Right lung (tissue), 10 donors: ENCODE measurements around the gene IRX6. TPM values are rescaled to one million over a fixed set of nuclear protein-coding genes. Genes with fewer than 3 reads are reported as not detected.

Experiments used
- DNase-seq, 2 donors: peaks; one replicate each; pipeline ENCODE4 v3.0.0-alpha.2; 2013
- long read RNA-seq, 8 donors: transcript quantifications; one replicate each; lab custom pipeline, GENCODE V29; 2026
- polyA plus RNA-seq, 5 donors: library from polyadenylated mRNA; unstranded; fragments of 120-200 nt; gene quantifications; one replicate each; pipeline versions ENCODE4 v1.2.1 to v1.2.3, GENCODE V29; 2013; ENCODE audit warnings: inconsistent platforms in 1 of 5, low replicate concordance in 1 of 5; ENCODE audit not compliant: insufficient read length in 5 of 5, insufficient read depth in 1 of 5

Gene IRX6
- 10 to 100 TPM in 4 of 5 donors, 1 to 10 TPM in 1; 6.2 to 14.4 (median 10.8) TPM for polyA plus RNA-seq
- long read RNA-seq, donor 1, partial matches to known transcripts: 11 of 13 reads
- long read RNA-seq, donor 1, other reads (novel, unspliced or antisense): 0 of 13 reads
- long read RNA-seq, donor 2, partial matches to known transcripts: 0 of 2 reads
- long read RNA-seq, donor 2, other reads (novel, unspliced or antisense): 0 of 2 reads
- long read RNA-seq, donor 3, partial matches to known transcripts: 0 of 1 reads
- long read RNA-seq, donor 3, other reads (novel, unspliced or antisense): 0 of 1 reads
- long read RNA-seq, donor 4, partial matches to known transcripts: 0 of 1 reads
- long read RNA-seq, donor 4, other reads (novel, unspliced or antisense): 0 of 1 reads
- long read RNA-seq, donor 5: 0 reads
- long read RNA-seq, donor 6, partial matches to known transcripts: 0 of 2 reads
- long read RNA-seq, donor 6, other reads (novel, unspliced or antisense): 0 of 2 reads
- long read RNA-seq, donor 7, partial matches to known transcripts: 0 of 2 reads
- long read RNA-seq, donor 7, other reads (novel, unspliced or antisense): 0 of 2 reads
- long read RNA-seq, donor 8: 0 reads

GRCh38 chr16:55323637-55324271, at the start of gene IRX6:
TSS of gene IRX6 (plus strand) at chr16:55324203. CDS start at chr16:55325092, 889 bp downstream.
- DNase-seq: peak; percentile 43

DNA sequence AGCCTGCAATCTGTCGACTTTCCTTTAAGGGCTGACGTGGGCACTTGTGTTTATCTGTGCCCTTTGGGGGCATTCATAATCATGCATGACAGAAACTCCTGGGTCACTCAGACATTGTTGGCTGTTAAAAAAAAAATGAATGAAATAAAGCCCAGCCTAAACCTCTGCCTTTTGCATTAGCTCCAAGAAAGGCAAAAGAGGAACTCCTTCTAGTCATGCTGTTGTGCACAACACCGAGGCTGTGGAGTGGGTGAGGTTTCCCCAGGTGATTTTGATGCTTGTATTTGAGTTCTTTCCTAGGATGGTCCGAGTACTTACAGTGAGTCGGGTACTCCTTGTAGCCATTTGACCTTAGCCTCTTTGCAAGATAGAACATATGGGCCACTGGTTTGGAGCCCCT, 49.6 kb upstream of the IRX6 start:
- no peak for DNase-seq

DNA sequence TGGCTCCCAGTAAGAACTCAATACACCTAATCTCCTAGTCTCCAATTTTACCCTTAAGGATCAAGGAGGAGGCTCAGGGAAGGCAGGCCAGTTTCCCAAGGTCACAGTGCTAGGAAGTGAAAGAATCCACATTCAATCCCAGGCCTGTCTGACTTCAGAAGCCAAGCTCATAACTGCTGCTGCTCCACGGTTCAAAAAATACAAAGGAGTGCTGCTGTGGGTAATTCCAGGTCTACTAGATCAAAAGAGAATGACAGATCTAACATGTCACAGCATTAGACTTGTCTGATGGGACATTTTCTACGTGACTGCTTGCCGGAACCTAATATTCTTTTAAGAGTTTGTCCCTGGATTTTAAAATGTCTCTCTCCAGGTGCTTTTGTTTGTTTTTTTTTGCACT, 48.8 kb upstream of the IRX6 start:
- DNase-seq: no peak

DNA sequence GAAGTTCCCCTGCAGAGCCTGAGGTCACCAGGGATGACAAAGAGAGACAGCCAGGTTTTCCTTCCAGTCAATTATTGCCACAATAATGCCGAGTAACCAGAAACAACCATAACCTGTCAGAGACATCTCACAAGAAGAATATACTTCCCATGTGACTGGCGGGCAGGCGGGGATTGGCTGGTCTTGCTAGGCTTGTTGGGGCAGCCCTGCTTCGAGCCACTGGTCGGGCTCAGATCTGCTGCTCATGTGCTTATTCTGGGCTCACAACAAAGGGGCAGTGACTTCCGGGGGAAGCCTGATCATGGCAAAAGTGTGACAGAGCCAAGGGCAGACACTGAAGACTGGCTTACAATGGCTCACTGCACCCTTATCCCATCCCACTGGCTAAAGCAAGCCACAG, 48.1 kb upstream of the IRX6 start:
- DNase-seq: no peak

DNA sequence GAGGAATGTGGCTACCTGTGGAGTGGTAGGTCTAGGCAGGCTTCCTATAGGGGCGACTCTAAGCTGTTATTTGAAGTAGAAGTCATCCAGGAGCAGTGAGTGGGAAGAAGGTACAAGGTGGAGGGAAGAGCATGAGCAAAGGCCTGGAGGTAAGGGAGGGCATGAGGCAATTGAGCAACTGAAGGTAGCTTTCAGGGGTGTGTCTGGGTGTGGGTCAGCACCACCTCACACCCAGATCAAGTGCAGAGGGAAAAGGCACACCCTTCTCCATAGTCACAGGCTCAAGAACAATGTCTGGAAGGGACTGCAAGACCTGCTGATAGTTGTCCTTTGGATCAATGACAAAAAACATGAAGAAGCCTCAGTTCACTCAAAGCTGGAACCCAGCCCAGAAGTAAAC, 46.5 kb upstream of the IRX6 start:
- no peak for DNase-seq

- DNase-seq: no peak
Observed at GRCh38 chr16:55279598-55279997, 44.4 kb upstream of the IRX6 start.

DNA sequence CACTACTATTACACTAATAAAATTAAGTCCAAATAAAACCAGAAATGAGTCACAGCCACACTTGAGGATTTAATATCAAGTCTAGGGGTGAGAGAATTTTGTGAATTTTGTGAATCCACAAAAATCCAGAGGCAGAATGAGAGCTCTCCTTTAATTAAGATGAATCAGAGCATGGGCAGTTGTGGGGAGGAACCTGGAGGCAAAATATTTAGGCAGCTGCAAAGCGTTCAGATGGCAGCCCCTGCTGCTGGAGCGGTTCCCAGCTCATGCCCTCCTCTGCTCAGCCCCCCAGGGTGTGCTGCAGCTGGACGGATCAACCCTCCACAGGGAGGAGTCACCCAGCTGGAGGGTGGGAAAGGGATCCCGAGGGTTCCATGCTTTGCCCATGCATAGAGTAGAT, 43.4 kb upstream of the IRX6 start:
- DNase-seq: no peak

- DNase-seq: no peak
Observed at GRCh38 chr16:55282441-55282840, 41.6 kb upstream of the IRX6 start.

DNA sequence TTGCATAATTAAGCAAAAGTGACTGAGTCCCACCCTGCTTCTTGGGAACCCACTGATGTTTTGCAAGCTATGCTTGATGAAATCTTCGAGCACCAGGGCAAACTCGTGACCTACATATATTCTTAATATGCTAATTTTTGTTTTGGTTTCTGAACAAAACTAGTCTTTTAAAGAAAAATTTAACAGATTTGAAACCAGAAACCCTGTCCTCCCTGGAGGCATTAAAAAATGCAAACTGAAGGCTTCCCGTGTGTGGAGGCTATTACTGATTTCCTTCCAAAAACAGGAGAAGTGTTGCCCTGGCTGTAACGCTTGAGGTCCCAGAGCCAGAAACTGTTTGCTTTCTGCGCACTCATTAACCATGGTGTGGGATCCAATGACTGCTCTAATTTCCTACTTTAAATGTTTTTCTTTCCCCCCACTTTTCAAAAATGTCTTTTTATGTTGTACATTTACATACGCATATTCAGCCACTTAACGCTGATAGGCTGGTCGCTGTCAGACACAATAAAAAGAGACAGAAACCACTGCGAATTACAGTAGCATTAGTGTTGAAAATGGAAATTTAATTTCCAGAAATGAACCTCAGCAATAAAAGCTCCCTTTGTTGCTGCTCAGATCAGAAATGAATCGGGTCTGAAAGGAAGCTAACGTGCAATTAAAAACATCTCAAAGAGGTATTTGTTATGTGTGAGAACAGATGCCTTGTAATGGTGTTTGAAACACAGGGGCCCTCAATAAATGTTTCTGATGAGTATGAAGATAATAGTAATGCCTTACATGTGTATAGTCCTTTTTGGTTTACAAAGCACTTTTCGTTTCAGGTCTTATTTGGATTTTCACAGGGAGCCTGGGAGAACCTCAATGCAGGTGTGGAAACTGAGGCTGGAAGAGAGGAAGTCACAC, 39.9 kb upstream of the IRX6 start:
- no peak for DNase-seq

DNA sequence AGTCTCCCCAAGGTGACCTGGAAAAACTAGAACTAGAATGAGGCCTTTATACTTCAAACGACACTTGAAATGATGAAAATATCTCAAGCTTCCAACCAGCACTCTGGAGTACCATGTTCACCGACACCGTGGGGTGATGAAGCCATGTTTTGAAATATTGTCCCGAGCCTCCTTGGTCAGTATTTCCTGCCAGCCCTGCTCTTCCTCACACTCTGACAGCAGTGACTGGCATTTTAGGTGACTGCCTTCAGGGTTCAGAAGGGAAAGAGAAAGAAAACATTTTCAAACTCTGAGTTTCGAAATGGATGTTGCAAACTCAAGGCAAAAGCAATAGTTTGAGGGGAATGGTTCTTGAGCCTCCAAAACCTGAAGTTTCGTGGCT, 39.3 kb upstream of the IRX6 start:
- no peak for DNase-seq

DNA sequence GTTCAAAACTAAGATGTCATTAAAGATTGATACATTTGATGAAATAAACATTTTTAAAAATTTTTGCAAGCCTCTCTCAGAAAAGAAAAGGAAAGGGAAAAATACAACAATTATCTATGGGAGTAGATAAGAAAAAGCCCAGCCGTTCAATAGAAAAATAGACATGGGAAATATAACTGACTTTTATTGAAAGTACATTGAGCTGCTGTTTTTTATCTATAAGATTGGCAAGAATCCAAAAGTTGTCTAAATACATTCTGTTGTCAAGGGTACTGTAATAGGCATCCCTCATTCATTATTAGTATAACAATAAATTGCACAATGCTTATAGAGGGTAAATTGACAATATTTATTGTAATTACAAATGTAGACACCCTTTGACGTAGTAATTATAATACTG, 38.4 kb upstream of the IRX6 start:
- DNase-seq: no peak

GRCh38 chr16:55289353-55289752, 34.6 kb upstream of the IRX6 start:
- DNase-seq: no peak

- no peak for DNase-seq
Observed at GRCh38 chr16:55291847-55292246, 32.2 kb upstream of the IRX6 start.

DNA sequence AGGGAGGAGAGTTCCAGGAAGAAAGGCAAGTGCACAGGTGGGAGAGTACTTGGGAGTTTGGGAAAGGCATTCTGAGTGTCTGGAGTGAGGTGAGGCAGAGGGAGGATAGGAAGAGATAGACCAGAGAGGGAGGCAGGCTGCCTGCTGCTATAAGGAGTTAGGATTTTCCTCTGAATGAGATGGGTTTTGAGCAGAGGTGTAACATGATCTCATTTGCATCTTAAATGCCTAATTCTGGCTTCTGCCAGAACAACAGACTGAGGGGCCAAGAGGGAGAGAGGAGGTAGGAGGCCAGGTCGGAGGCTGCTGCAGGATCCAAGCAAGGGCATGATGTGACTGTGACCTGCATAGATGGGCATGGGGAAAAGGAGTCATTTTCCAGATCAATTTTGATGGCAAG, 31.5 kb upstream of the IRX6 start:
- no peak for DNase-seq

- DNase-seq: no peak
Observed at GRCh38 chr16:55294129-55294528, 29.9 kb upstream of the IRX6 start.

- no peak for DNase-seq
Observed at GRCh38 chr16:55294931-55295342, 29.1 kb upstream of the IRX6 start.

DNA sequence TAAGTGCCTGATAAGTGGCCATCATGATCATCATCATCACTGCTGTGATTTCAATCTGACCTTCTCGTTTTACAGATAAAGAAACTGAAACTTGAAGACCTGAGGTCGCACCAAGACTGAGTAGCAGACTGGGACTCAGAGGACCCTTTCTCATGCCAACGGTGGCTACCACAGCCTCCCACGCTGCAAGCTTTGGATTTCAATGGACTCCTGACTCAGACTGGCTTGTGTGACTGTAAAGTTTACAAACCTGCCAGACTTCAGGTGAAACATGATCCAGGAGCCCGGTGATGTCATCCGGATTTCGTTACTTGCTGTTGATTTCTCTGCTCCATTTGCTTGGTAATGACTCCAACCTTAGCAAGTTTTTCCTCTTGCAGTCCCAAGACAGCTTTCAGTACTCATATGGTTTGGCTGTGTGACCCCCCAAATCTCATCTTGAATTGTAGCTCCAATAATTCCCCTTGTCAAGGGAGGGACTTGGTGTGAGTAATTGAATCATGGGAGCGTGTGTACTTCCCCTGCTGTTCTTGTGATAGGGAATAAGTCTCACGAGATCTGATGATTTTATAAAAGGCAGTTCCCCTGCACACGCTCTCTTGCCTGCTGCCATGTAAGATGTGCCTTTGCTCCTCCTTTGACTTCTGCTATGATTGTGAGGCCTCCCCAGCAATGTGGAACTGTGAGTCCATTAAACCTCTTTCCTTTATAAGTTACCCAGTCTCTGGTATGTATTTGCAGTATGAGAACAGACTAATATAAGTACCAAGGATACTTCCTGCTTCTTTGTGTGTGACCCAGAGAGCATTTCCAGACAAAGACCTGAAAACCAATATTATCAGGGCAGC, 26.7 kb upstream of the IRX6 start:
- DNase-seq: no peak

DNA sequence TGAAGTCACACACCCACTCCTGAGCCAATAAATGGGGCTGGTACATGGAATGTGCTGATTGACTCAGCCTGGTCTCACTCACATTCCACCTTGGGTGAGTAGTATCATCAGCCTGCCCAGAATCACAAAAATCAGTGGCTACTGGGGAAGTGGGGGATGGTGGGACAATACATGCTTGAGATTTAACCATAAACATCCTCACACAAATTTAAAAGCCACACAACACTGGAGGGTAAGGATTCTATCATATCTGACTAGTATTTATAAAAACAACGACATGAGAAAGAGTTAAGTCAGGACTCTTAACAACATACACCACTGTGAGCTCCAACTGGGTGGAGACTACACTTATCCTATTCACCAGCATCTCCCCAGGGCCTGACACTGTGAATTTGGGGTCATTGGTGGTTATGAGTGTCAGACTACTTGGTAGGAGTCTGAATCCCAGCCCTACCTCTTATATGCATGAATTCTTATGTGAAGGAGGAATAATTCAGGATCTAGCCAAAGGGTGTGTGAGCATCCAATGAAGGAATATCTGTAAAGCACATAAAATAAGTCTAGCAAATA, 26.0 kb upstream of the IRX6 start:
- DNase-seq: no peak

DNA sequence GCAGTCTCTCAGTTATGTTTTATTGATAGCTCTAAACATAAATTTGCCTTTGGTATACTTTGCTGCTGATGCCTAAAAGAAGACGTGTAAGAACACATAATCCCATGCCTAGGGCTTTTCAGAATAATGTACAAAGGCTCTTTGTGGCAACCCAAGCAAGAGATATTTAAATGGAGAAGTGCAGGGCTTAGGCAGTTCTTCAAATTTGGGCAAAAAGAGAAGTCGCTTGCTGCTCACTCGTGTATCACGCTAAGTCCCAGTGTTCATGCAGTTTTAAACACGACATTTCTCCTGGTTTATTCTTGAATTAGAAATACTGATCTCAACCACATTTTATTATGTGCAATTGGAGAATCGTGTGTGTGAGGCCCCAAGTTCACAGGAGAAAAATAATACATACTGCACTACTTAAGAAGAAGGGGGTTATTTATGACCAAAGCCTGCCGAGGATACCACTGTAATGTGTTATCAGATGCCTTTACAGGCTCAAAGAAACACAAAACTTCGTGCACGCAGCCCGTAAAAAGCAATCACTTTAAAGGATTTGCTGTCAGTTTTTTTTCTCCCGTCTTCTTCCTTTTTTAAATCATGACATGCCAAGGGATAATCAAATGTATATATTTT, 22.5 kb upstream of the IRX6 start:
- DNase-seq: no peak

DNA sequence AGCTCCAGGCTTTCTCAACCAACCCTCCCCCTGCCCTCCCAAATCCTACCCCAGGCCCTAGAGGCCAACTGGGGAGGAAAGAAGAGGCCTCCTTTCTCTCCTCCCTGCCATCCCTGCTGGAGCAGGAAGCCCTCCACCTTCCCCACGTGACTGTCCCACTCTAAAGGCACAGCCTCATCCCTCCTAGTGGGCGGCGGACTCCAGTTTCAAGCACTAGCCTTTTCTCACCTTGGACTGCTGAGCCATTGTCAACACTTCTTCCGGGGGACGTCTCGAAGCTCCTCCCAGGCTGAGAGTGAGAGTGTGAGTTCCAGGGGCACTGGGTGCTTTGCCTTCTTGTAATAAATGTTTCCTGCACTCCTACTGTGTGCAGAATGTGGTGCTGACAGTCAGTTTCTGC, 21.4 kb upstream of the IRX6 start:
- no peak for DNase-seq
